ENCODE results near the gene KBTBD4. TPM values are rescaled to one million over a fixed set of nuclear protein-coding genes. Genes with fewer than 3 reads are reported as not detected.

The KBTBD4 gene
- total and polyA plus RNA-seq, 4 donors, result 5.6 to 12.0 (median 8.6) TPM

GRCh38 chr11:47616726-47617416 is 38.1 kb upstream of the KBTBD4 start:
- no peaks in the 10 kb centered on the region for H3K9me3 ChIP-seq (ENCODE audit: control insufficient read depth in 4 of 4, low read length in 3 of 4)
- no peak overlapping the region for H3K9ac ChIP-seq (ENCODE audit: low read depth in 1 of 2, low read length in 2 of 2)
- no peak for DNase-seq (ENCODE audit: low spot score)
- H3K27me3 ChIP-seq (ENCODE audit: control insufficient read depth in 4 of 4, insufficient read depth in 4 of 4, low read length in 3 of 4), result no peaks in the 10 kb centered on the region
- H3K36me3 ChIP-seq (ENCODE audit: control insufficient read depth in 4 of 4, insufficient read depth in 3 of 4, low read depth in 1 of 4, low read length in 3 of 4), result peaks cover 8 to 38% (median 32%) of the 10 kb centered on the region in 4 donors
- no peaks in the 10 kb centered on the region for H3K4me1 ChIP-seq (ENCODE audit: control insufficient read depth in 4 of 4, insufficient read depth in 4 of 4, low read length in 3 of 4)
- WGBS, result 93% methylated on average over 10 of the region's 10 CpGs
- no peak for TF ChIP-seq TAF1 (conservative IDR thresholded peaks at IDR 0.05)
- no peak for TF ChIP-seq HNF4G (IDR thresholded peaks at IDR 0.05)
- TF ChIP-seq RAD21 (IDR thresholded peaks at IDR 0.05), result peak; percentile 61 to 73
- TF ChIP-seq CTCF (IDR thresholded peaks at IDR 0.05; ENCODE audit: low read depth, low read length, missing input control), result peak; percentile 32
- TF ChIP-seq ZBTB33 (IDR thresholded peaks at IDR 0.05), result no peak
- H3K27ac ChIP-seq (ENCODE audit: low read depth in 1 of 2, low read length in 2 of 2), result no peak overlapping the region
- no peak overlapping the region for H3K4me3 ChIP-seq (ENCODE audit: low read depth in 1 of 3, low read length in 3 of 3)

GRCh38 chr11:47615249-47615648 is 36.5 kb upstream of the KBTBD4 start:
- Histone ChIP-seq H3K9ac (ENCODE audit: low read depth in 1 of 2, low read length in 2 of 2) (no peak overlapping the region), H3K27ac (ENCODE audit: low read depth in 1 of 2, low read length in 2 of 2) (no peak overlapping the region), H3K36me3 (ENCODE audit: control insufficient read depth in 4 of 4, insufficient read depth in 3 of 4, low read depth in 1 of 4, low read length in 3 of 4) (peaks cover 5 to 25% (median 23%) of the 10 kb centered on the region in 4 donors), H3K9me3 (ENCODE audit: control insufficient read depth in 4 of 4, low read length in 3 of 4) (no peaks in the 10 kb centered on the region), H3K27me3 (ENCODE audit: control insufficient read depth in 4 of 4, insufficient read depth in 4 of 4, low read length in 3 of 4) (no peaks in the 10 kb centered on the region), H3K4me3 (ENCODE audit: low read depth in 1 of 3, low read length in 3 of 3) (no peak overlapping the region), H3K4me1 (ENCODE audit: control insufficient read depth in 4 of 4, insufficient read depth in 4 of 4, low read length in 3 of 4) (no peaks in the 10 kb centered on the region)
- no peak for DNase-seq (ENCODE audit: low spot score)
- no peak for TF ChIP-seq NR2F2 (IDR thresholded peaks at IDR 0.05)
- TF ChIP-seq FOXA2 (IDR thresholded peaks at IDR 0.05), result no peak
- TF ChIP-seq YY1 (IDR thresholded peaks at IDR 0.05), result no peak
- TF ChIP-seq TAF1 (conservative IDR thresholded peaks at IDR 0.05), result no peak
- no peak for TF ChIP-seq MAX (IDR thresholded peaks at IDR 0.05)
- TF ChIP-seq ZBTB33 (IDR thresholded peaks at IDR 0.05), result no peak
- TF ChIP-seq FOXA1 (IDR thresholded peaks at IDR 0.05), result no peak
- no peak for TF ChIP-seq GABPA (IDR thresholded peaks at IDR 0.05 in 1 of 2, conservative IDR thresholded peaks at IDR 0.05 in 1 of 2)
- TF ChIP-seq EGR1 (IDR thresholded peaks at IDR 0.05; ENCODE audit: low read depth in 2 of 2), result no peak
- no peak for TF ChIP-seq HNF4A (conservative IDR thresholded peaks at IDR 0.05)
- TF ChIP-seq SP1 (IDR thresholded peaks at IDR 0.05), result no peak
- TF ChIP-seq REST (IDR thresholded peaks at IDR 0.05), result no peak
- TF ChIP-seq CTCF (IDR thresholded peaks at IDR 0.05; ENCODE audit: low read depth, low read length, missing input control), result no peak
- no peak for TF ChIP-seq RXRA (IDR thresholded peaks at IDR 0.05)
- no peak for TF ChIP-seq RAD21 (IDR thresholded peaks at IDR 0.05)

All from liver (tissue), 9 donors.